HG02884 (cell line): Measurements from ENCODE around the gene SNRPA1.
"Not testable (repeated sequence)": the region's sequence is repeated elsewhere in the genome, so short reads cannot be mapped to it uniquely, and the experiment has no call there.

Experiments used
- ATAC-seq: cut with Tn5 transposase; IDR thresholded peaks from one replicate; pipeline ENCODE4 v1.9.1; 2021; ENCODE audit warnings: mild to moderate bottlenecking, moderate library complexity; ENCODE audit not compliant: unreplicated experiment

Gene SNRPA1

GRCh38 chr15:101296418-101297405, 1.7 kb upstream of the SNRPA1 start:
- no peak for ATAC-seq

- ATAC-seq: no peak
Measured at GRCh38 chr15:101295607-101296161, 636 bp upstream of the SNRPA1 start.

- no peak for ATAC-seq
Measured at GRCh38 chr15:101293122-101293521, 1.9 kb downstream of the SNRPA1 start.

GRCh38 chr15:101288905-101289513, 6.0 kb downstream of the SNRPA1 start:
- no peak for ATAC-seq

- not testable (repeated sequence) for ATAC-seq
Measured at GRCh38 chr15:101287342-101287741, 7.7 kb downstream of the SNRPA1 start.

- ATAC-seq: no peak
Measured at GRCh38 chr15:101286471-101287114, 8.5 kb downstream of the SNRPA1 start.

- ATAC-seq: no peak
Measured at GRCh38 chr15:101283931-101284330, 11.1 kb downstream of the SNRPA1 start.

GRCh38 chr15:101280007-101280406, 15.0 kb downstream of the SNRPA1 start:
- no peak for ATAC-seq

GRCh38 chr15:101277943-101278564, 17.0 kb downstream of the SNRPA1 start:
- ATAC-seq: no peak

- ATAC-seq: peak; percentile 86
Measured at GRCh38 chr15:101277038-101277822, 17.8 kb downstream of the SNRPA1 start, which contains the start of gene SELENOS. TSS of gene SELENOS (minus strand) at chr15:101277485. CDS start at chr15:101277417, 68 bp downstream.

GRCh38 chr15:101276501-101277037, 18.5 kb downstream of the SNRPA1 start:
- ATAC-seq: no peak

- peak; percentile 37 for ATAC-seq
Measured at GRCh38 chr15:101275018-101275417, 20.0 kb downstream of the SNRPA1 start.

- no peak for ATAC-seq
Measured at GRCh38 chr15:101273534-101273933, 21.5 kb downstream of the SNRPA1 start.

- ATAC-seq: no peak
Measured at GRCh38 chr15:101272584-101272983, 22.5 kb downstream of the SNRPA1 start.

GRCh38 chr15:101269479-101270223, 25.4 kb downstream of the SNRPA1 start:
- ATAC-seq: no peak

GRCh38 chr15:101267320-101268104, 27.5 kb downstream of the SNRPA1 start:
- ATAC-seq: no peak

- no peak for ATAC-seq
Measured at GRCh38 chr15:101266787-101267186, 28.3 kb downstream of the SNRPA1 start.

GRCh38 chr15:101266034-101266433, 29.0 kb downstream of the SNRPA1 start:
- ATAC-seq: no peak
